CD4-positive, alpha-beta T cell (primary cell): ENCODE results near the gene ELOB. TPM values are rescaled to one million over a fixed set of nuclear protein-coding genes. Genes with fewer than 3 reads are reported as not detected.

Source experiments
- ATAC-seq: fragments of 200-7000 bp; cut with Tn5 transposase; one replicate; pipeline ENCODE4 v1.10.0; 2022; ENCODE audit warnings: mild to moderate bottlenecking; ENCODE audit not compliant: poor library complexity
- CTCF ChIA-PET: fragments of 350-600 bp; sonication (Branson Sonifier 250); formaldehyde crosslinking; loops from one replicate; lab custom pipeline; 2021; ENCODE audit warnings: antibody characterized with exemption, inconsistent platforms; lab: Charles Lee
- POLR2A ChIA-PET: fragments of 350-600 bp; sonication (Branson Sonifier 250); formaldehyde crosslinking; loops from one replicate; lab custom pipeline; 2021; ENCODE audit warnings: antibody characterized with exemption, inconsistent platforms; lab: Charles Lee
- DNase-seq, 14 experiments: peaks; one replicate each; pipeline ENCODE4 v3.0.0-alpha.2; 2013 to 2020; ENCODE audit warnings: mixed read lengths in 2 of 14
- H3K27ac ChIP-seq, 2 donors: one replicate each; pipeline versions ENCODE4 v1.5.1 to v1.7.0; 2013; ENCODE audit warnings: low read length in 2 of 2, low read depth in 1 of 2, mild to moderate bottlenecking in 1 of 2
- H3K27me3 ChIP-seq, 2 experiments: 1 replicate in 1 of 2; 2 replicates in 1 of 2; pipeline versions ENCODE4 v1.6.1 to v1.7.0; 2013; ENCODE audit warnings: low read length in 2 of 2, control low read depth in 1 of 2, mild to moderate bottlenecking in 1 of 2, moderate library complexity in 1 of 2; ENCODE audit not compliant: insufficient read depth in 2 of 2, control insufficient read depth in 1 of 2
- H3K36me3 ChIP-seq: one replicate; pipeline ENCODE4 v1.6.1; 2013; ENCODE audit warnings: low read length, control low read depth; ENCODE audit not compliant: insufficient read depth
- H3K4me1 ChIP-seq: one replicate; pipeline ENCODE4 v1.6.1; 2013; ENCODE audit warnings: low read length, control low read depth; ENCODE audit not compliant: insufficient read depth
- H3K4me3 ChIP-seq: one replicate; pipeline ENCODE4 v1.5.1; 2013; ENCODE audit warnings: mild to moderate bottlenecking, low read length, moderate library complexity
- H3K9me3 ChIP-seq, 2 experiments: 1 replicate in 1 of 2; 2 replicates in 1 of 2; pipeline versions ENCODE4 v1.6.1 to v1.7.0; 2013; ENCODE audit warnings: low read length in 2 of 2, mild to moderate bottlenecking in 2 of 2, control low read depth in 1 of 2, moderate library complexity in 1 of 2; ENCODE audit not compliant: control insufficient read depth in 1 of 2, insufficient read depth in 1 of 2
- H3K27ac Mint-ChIP-seq: one replicate; pipeline ENCODE4 v1.8.0; 2020; ENCODE audit warnings: mixed read lengths
- H3K27me3 Mint-ChIP-seq: one replicate; pipeline ENCODE4 v1.8.0; 2021; ENCODE audit warnings: mixed read lengths
- H3K36me3 Mint-ChIP-seq: one replicate; pipeline ENCODE4 v1.8.0; 2021; ENCODE audit warnings: low read depth, mixed read lengths
- H3K4me1 Mint-ChIP-seq: one replicate; pipeline ENCODE4 v1.8.0; 2021; ENCODE audit warnings: low read depth, mixed read lengths
- H3K4me3 Mint-ChIP-seq: one replicate; pipeline ENCODE4 v1.8.0; 2020; ENCODE audit warnings: mild to moderate bottlenecking, mixed read lengths
- H3K9me3 Mint-ChIP-seq: one replicate; pipeline ENCODE4 v1.8.0; 2020; ENCODE audit warnings: mixed read lengths
- intact Hi-C, 2 experiments: fragments of 100-400 bp; cut with DNase I in 1 of 2; cut with micrococcal nuclease in 1 of 2; formaldehyde crosslinking; loops; one replicate each; pipeline versions ENCODE4 v1.15.1 to v1.9.0; 2023 to 2025; cut with DNase I, micrococcal nuclease
- total RNA-seq, 174 experiments: library from RNA in 2 of 174; stranded (reverse) in 2 of 174; gene quantifications; one replicate each; pipeline ENCODE4 v1.2.3 and lab custom pipeline; 2021 to 2026
- TF ChIP-seq, protein P1 (sequence below): fragments of 200-600 bp; IDR thresholded peaks from one replicate; pipeline ENCODE4 v1.8.0; 2022; ENCODE audit warnings: antibody characterized with exemption, mild to moderate bottlenecking

The ELOB gene
- total RNA-seq, 2 experiments from 2014 or later: 102 to 103 TPM

DNA sequence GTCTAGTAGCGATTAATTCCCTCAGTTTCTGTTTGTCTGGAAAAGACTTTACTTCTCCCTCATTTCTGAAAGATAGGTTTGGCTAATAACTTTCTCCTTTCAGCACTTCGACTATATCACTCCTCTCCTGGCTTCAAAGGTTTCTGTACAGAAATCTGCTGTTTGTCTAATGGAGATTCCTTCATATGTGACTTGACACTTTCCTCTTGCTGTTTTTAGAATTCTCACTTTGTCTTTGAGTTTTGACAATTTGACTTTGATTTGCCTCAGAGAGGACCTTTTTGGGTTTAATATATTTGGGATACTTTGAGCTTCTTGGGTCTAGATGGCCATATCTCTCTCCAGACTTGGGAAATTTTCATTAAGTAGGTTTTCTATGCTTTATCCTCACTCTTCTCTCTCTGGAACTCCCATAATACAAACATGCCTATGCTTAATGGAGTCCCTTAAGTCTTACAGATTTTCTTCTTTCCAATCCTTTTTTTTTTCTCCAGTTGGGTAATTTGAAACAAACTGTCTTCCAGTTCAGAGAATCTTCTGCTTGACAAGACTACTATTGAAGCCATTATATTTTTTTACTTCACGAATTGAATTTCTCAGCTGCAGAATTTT lies 32.2 kb upstream of the ELOB start:
- ChIA-PET CTCF (no interaction called here), POLR2A (no interaction called here)
- Histone ChIP-seq H3K27ac (no peak overlapping the region), H3K4me1 (no peaks in the 10 kb centered on the region), H3K27me3 (peaks cover 8 to 10% of the 10 kb centered on the region in 2 experiments), H3K36me3 (no peaks in the 10 kb centered on the region), H3K4me3 (no peak overlapping the region), H3K9me3 (peaks cover 3 to 11% of the 10 kb centered on the region in 2 experiments)
- H3K9me3 Mint-ChIP-seq: no peaks in the 10 kb centered on the region
- no peak overlapping the region for H3K27ac Mint-ChIP-seq
- ATAC-seq (no peak), DNase-seq (no peak)
- no peak overlapping the region for H3K4me3 Mint-ChIP-seq
- TF ChIP-seq, protein P1, sequence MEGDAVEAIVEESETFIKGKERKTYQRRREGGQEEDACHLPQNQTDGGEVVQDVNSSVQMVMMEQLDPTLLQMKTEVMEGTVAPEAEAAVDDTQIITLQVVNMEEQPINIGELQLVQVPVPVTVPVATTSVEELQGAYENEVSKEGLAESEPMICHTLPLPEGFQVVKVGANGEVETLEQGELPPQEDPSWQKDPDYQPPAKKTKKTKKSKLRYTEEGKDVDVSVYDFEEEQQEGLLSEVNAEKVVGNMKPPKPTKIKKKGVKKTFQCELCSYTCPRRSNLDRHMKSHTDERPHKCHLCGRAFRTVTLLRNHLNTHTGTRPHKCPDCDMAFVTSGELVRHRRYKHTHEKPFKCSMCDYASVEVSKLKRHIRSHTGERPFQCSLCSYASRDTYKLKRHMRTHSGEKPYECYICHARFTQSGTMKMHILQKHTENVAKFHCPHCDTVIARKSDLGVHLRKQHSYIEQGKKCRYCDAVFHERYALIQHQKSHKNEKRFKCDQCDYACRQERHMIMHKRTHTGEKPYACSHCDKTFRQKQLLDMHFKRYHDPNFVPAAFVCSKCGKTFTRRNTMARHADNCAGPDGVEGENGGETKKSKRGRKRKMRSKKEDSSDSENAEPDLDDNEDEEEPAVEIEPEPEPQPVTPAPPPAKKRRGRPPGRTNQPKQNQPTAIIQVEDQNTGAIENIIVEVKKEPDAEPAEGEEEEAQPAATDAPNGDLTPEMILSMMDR: no peak
- intact Hi-C loops: no loop called here
- H3K27me3 Mint-ChIP-seq: peaks cover 30% of the 10 kb centered on the region
- no peaks in the 10 kb centered on the region for H3K4me1 Mint-ChIP-seq
- H3K36me3 Mint-ChIP-seq: no peaks in the 10 kb centered on the region

DNA sequence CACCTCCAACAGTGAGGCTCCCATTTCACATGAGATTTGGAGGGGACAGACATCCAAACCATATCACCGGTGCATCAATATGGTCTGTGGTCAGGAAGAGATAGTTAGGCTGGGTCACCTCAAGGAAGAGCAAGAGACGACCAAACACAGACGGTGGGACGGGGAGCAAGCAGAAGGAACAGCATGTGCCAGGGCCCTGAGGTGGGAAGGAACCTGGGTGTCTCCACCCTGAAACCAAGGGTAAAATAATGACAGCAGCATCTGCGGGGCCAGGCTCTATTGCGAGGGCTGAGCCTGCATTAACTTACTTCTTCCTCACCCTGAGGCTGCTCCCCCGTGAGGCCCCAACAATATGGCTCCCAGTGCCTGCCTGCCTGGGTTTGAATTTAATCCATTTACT lies 31.1 kb upstream of the ELOB start:
- no peak overlapping the region for H3K27ac ChIP-seq
- H3K27me3 ChIP-seq: peaks cover 8 to 10% of the 10 kb centered on the region in 2 experiments
- POLR2A ChIA-PET: no interaction called here
- Mint-ChIP-seq H3K9me3 (peaks cover 5% of the 10 kb centered on the region), H3K27ac (no peak overlapping the region), H3K27me3 (peaks cover 32% of the 10 kb centered on the region), H3K36me3 (no peaks in the 10 kb centered on the region), H3K4me1 (no peaks in the 10 kb centered on the region), H3K4me3 (no peak overlapping the region)
- no peak for ATAC-seq
- intact Hi-C loops: no loop called here
- peaks cover 11 to 12% of the 10 kb centered on the region in 2 experiments for H3K9me3 ChIP-seq
- no peaks in the 10 kb centered on the region for H3K36me3 ChIP-seq
- TF ChIP-seq, protein P1: no peak
- H3K4me1 ChIP-seq: no peaks in the 10 kb centered on the region
- CTCF ChIA-PET: no interaction called here
- no peak overlapping the region for H3K4me3 ChIP-seq
- DNase-seq: no peak

DNA sequence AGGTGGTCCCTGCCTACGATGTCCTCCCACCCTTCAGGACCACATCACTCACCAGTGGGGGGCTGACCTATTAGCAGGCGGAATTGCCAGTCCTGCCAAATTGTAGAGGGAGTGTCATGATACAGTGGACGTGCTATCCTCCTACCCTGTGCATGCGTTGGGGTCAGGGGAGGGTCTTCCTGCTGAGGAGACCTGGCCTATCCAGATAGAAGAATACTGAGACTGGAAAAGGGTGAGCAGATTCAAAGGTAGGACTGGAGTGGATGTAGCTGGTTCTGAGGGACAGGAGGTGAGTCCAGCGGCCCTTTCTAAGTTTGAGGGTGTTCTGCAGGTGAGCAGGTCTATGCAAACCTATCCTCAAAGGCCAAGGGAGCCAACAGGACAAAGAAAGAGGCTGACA lies 29.2 kb upstream of the ELOB start:
- Histone ChIP-seq H3K27ac (no peak overlapping the region), H3K4me1 (no peaks in the 10 kb centered on the region), H3K27me3 (peaks cover 7 to 8% of the 10 kb centered on the region in 2 experiments), H3K36me3 (no peaks in the 10 kb centered on the region), H3K4me3 (no peak overlapping the region), H3K9me3 (peaks cover 11 to 12% of the 10 kb centered on the region in 2 experiments)
- H3K27me3 Mint-ChIP-seq: peaks cover 32% of the 10 kb centered on the region
- no peaks in the 10 kb centered on the region for H3K36me3 Mint-ChIP-seq
- no peak for DNase-seq
- ATAC-seq: no peak
- POLR2A ChIA-PET: no interaction called here
- CTCF ChIA-PET: no interaction called here
- intact Hi-C loops: no loop called here
- TF ChIP-seq, protein P1: no peak
- H3K9me3 Mint-ChIP-seq: peaks cover 6% of the 10 kb centered on the region
- no peaks in the 10 kb centered on the region for H3K4me1 Mint-ChIP-seq
- H3K27ac Mint-ChIP-seq: no peak overlapping the region
- no peak overlapping the region for H3K4me3 Mint-ChIP-seq
